ENCODE measurements around the gene DENR.

GRCh38 chr12:122724641-122725243, 27.9 kb upstream of the DENR start:
- TF ChIP-seq CTCF (optimal IDR thresholded peaks at IDR 0.05 in 1 of 3, IDR thresholded peaks at IDR 0.05 in 1 of 3, conservative IDR thresholded peaks at IDR 0.05 in 1 of 3; ENCODE audit: extremely low read depth in 1 of 3, insufficient read depth in 2 of 3, low read length in 3 of 3) (no peak), EZH2 (IDR thresholded peaks at IDR 0.05; ENCODE audit: low read length) (no peak)
